Ammon's horn (tissue), 1 donor: ENCODE measurements around the gene SLC37A1.

Source experiments
- DNase-seq: peaks from one replicate; pipeline ENCODE4 v3.0.0-alpha.2; 2016; ENCODE audit warnings: low spot score

Gene SLC37A1

GRCh38 chr21:42527489-42528158 is 14.0 kb downstream of the SLC37A1 start:
- no peak for DNase-seq

GRCh38 chr21:42530167-42530518 is 16.5 kb downstream of the SLC37A1 start:
- no peak for DNase-seq

- no peak for DNase-seq
These were observed 18.1 kb downstream of the SLC37A1 start for GRCh38 chr21:42531771-42532170.

- DNase-seq: peak; percentile 84
These were observed 19.0 kb downstream of the SLC37A1 start for GRCh38 chr21:42532466-42533181.

- DNase-seq: no peak
These were observed 19.8 kb downstream of the SLC37A1 start for GRCh38 chr21:42533306-42533962.

- no peak for DNase-seq
These were observed 20.3 kb downstream of the SLC37A1 start for GRCh38 chr21:42533963-42534355.

- DNase-seq: peak; percentile 67
These were observed 21.0 kb downstream of the SLC37A1 start for GRCh38 chr21:42534421-42535378.

- DNase-seq: no peak
These were observed 22.0 kb downstream of the SLC37A1 start for GRCh38 chr21:42535602-42536171.

GRCh38 chr21:42536601-42537000 is 22.9 kb downstream of the SLC37A1 start:
- DNase-seq: no peak

GRCh38 chr21:42537106-42537742 is 23.6 kb downstream of the SLC37A1 start:
- peak; percentile 57 for DNase-seq

- no peak for DNase-seq
These were observed 25.0 kb downstream of the SLC37A1 start for GRCh38 chr21:42538479-42539275.

GRCh38 chr21:42539342-42539741 is 25.7 kb downstream of the SLC37A1 start:
- no peak for DNase-seq

GRCh38 chr21:42539931-42540343 is 26.3 kb downstream of the SLC37A1 start:
- no peak for DNase-seq

GRCh38 chr21:42540396-42540795 is 26.7 kb downstream of the SLC37A1 start:
- DNase-seq: no peak

GRCh38 chr21:42541174-42541573 is 27.5 kb downstream of the SLC37A1 start:
- DNase-seq: no peak

- DNase-seq: no peak
These were observed 28.0 kb downstream of the SLC37A1 start for GRCh38 chr21:42541618-42542017.

GRCh38 chr21:42542196-42542595 is 28.5 kb downstream of the SLC37A1 start:
- DNase-seq: no peak

GRCh38 chr21:42542596-42542995 is 28.9 kb downstream of the SLC37A1 start:
- DNase-seq: no peak

GRCh38 chr21:42543106-42543847 is 29.6 kb downstream of the SLC37A1 start:
- no peak for DNase-seq

- no peak for DNase-seq
These were observed 30.9 kb downstream of the SLC37A1 start for GRCh38 chr21:42544544-42544943.
